Osteoblast (primary cell): ENCODE results near the gene ZNF521. TPM values are rescaled to one million over a fixed set of nuclear protein-coding genes. Genes with fewer than 3 reads are reported as not detected.
A peak's percentile ranks its signal among the peaks of the same experiment; 100 is the strongest.

ENCODE experiments used
- DNase-seq: peaks from one replicate; pipeline ENCODE4 v3.0.0; 2011; ENCODE audit warnings: low spot score, mixed read lengths; ENCODE audit not compliant: insufficient read length; ENCODE audit errors: missing footprints
- H2AFZ ChIP-seq: 2 replicates; pipeline ENCODE4 v1.6.0; 2011; ENCODE audit warnings: mild to moderate bottlenecking, low read length
- H3K27ac ChIP-seq: 2 replicates; pipeline ENCODE4 v1.5.1; 2011; ENCODE audit warnings: mild to moderate bottlenecking, low read depth, low read length, moderate library complexity
- H3K27me3 ChIP-seq: 2 replicates; pipeline ENCODE4 v1.6.0; 2012; ENCODE audit warnings: mild to moderate bottlenecking, control low read depth, inconsistent platforms, low read length, moderate library complexity; ENCODE audit not compliant: insufficient read depth
- H3K36me3 ChIP-seq: 2 replicates; pipeline ENCODE4 v1.5.1; 2011; ENCODE audit warnings: mild to moderate bottlenecking, low read length, control low read depth, moderate library complexity; ENCODE audit not compliant: insufficient read depth
- H3K4me1 ChIP-seq: 2 replicates; pipeline ENCODE4 v1.5.1; 2011; ENCODE audit warnings: mild to moderate bottlenecking, low read length, control low read depth, moderate library complexity; ENCODE audit not compliant: insufficient read depth
- H3K4me2 ChIP-seq: 2 replicates; pipeline ENCODE4 v1.6.0; 2011; ENCODE audit warnings: mild to moderate bottlenecking, low read length; ENCODE audit not compliant: insufficient read depth
- H3K4me3 ChIP-seq: fragments of 200-600 bp; sonication (generic); 3 replicates; pipeline ENCODE4 v1.5.1; 2012; ENCODE audit warnings: mild to moderate bottlenecking, low read length, inconsistent platforms; ENCODE audit not compliant: insufficient read depth
- H3K79me2 ChIP-seq: 2 replicates; pipeline ENCODE4 v1.6.0; 2012; ENCODE audit warnings: mild to moderate bottlenecking, low read length, control low read depth, inconsistent platforms; ENCODE audit not compliant: insufficient read depth
- H3K9me3 ChIP-seq: 2 replicates; pipeline ENCODE4 v1.5.1; 2011; ENCODE audit warnings: low read depth, low read length, control low read depth
- H4K20me1 ChIP-seq: 2 replicates; pipeline ENCODE4 v1.6.0; 2012; ENCODE audit warnings: mild to moderate bottlenecking, low read length, control low read depth; ENCODE audit not compliant: insufficient read depth
- total RNA-seq: library from RNA; depleted of rRNA; stranded (reverse); fragments of >200 nt; gene quantifications from 2 replicates; pipeline ENCODE4 v1.2.3, GENCODE V29; 2012
- TF ChIP-seq, protein P1 (sequence below): IDR thresholded peaks from 2 replicates; pipeline ENCODE4 v1.5.1; 2011; ENCODE audit warnings: mild to moderate bottlenecking, low read depth, low read length, moderate library complexity; ENCODE audit errors: extremely low read depth

The ZNF521 gene
- total RNA-seq, 1 donor, result 27.5 TPM

DNA sequence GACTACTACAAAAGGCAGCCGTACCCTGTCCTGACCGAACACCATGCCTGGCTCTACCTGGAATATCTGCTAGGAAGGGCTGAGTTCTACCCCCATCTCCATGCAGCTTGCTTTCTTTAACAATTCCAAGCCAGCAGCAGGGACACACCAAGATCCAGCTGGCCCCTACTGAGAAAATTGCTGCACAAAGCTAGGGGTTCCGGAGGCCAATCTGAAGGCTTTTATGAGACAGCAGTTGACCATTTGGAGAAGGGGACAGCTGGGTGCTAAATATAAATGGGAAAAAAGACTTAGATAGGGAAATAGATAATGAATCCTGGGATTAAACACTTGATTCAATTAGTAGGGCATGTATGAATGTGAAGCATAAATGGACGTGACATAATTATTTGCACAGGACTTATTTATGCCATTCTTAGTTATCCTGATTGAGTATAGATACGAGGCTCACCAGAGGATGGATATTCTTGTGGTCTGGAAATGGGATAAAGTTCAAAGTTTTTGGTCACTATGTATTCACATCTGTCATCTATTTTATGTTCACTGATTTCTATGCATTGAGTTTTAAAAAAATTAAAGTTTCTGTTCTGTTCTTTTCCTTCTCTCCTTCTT is 204.0 kb downstream of the ZNF521 start:
- Histone ChIP-seq H3K79me2 (no peaks in the 10 kb centered on the region), H3K27me3 (no peaks in the 10 kb centered on the region), H3K4me1 (no peaks in the 10 kb centered on the region), H2AFZ (no peak overlapping the region), H3K36me3 (no peaks in the 10 kb centered on the region), H3K9me3 (no peaks in the 10 kb centered on the region), H4K20me1 (no peaks in the 10 kb centered on the region), H3K27ac (no peak overlapping the region), H3K4me2 (no peak overlapping the region), H3K4me3 (no peak overlapping the region)
- TF ChIP-seq, protein P1, sequence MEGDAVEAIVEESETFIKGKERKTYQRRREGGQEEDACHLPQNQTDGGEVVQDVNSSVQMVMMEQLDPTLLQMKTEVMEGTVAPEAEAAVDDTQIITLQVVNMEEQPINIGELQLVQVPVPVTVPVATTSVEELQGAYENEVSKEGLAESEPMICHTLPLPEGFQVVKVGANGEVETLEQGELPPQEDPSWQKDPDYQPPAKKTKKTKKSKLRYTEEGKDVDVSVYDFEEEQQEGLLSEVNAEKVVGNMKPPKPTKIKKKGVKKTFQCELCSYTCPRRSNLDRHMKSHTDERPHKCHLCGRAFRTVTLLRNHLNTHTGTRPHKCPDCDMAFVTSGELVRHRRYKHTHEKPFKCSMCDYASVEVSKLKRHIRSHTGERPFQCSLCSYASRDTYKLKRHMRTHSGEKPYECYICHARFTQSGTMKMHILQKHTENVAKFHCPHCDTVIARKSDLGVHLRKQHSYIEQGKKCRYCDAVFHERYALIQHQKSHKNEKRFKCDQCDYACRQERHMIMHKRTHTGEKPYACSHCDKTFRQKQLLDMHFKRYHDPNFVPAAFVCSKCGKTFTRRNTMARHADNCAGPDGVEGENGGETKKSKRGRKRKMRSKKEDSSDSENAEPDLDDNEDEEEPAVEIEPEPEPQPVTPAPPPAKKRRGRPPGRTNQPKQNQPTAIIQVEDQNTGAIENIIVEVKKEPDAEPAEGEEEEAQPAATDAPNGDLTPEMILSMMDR, result no peak
- no peak for DNase-seq

DNA sequence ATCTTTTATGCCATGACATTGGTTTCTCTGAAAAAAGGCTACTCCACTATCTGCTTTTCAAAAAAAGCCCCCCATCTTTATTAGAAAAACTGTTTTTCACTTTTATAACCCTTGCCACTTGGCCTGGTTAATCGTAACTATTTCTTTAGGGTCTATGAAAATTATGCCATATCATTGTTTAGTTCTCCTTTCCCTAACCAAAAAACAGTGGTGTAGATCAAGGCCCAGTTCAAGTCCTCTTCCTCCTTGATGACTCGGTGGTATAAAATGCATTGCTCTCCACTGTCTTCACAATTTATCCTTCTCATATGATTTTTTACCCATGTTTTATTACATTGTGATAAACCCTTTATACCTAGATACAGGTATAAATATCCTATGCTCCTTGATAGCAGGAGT is 205.5 kb downstream of the ZNF521 start:
- Histone ChIP-seq H3K27ac (no peak overlapping the region), H3K9me3 (no peaks in the 10 kb centered on the region), H3K27me3 (no peaks in the 10 kb centered on the region), H3K4me3 (no peak overlapping the region), H3K4me1 (no peaks in the 10 kb centered on the region), H3K79me2 (no peaks in the 10 kb centered on the region), H4K20me1 (no peaks in the 10 kb centered on the region), H3K36me3 (no peaks in the 10 kb centered on the region), H3K4me2 (no peak overlapping the region), H2AFZ (no peak overlapping the region)
- TF ChIP-seq, protein P1, result no peak
- DNase-seq, result no peak

DNA sequence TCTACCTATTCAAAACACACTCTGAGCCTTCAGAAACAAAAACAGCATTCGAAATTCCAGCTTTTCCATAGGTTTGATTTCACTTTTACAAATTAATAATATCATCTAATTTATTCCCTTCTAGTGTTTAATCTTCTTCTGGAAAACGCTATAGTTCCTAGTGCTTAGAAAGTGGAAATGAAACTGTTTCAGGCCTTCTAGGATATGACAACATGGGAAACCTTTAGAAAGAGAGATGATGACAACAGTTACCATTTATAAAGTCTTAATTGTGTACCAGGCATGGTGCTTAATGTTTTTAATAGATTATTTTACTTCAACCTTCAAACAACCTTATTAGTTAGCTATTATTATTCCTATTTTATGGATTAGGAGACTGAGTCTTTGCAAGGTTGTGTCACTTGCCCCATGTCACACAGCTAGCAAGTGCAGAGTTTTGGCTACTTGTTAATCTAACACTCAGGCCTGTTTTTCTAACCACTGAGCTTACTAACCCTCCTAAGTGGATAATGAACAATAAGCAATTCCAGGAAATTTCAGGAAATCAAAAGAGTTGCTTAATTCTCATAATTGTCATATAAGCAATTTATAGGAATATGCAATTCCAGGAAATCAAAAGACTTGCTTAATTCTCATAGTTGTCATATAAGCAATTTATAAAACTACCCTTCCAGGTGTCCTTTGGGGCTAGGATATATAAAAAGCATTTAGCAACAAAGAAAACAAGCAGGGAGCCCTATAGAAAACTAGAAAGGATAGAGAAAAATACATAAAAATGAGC is 206.0 kb downstream of the ZNF521 start:
- TF ChIP-seq, protein P1, result no peak
- no peak for DNase-seq
- no peaks in the 10 kb centered on the region for H3K27me3 ChIP-seq
- no peaks in the 10 kb centered on the region for H4K20me1 ChIP-seq
- H3K9me3 ChIP-seq, result no peaks in the 10 kb centered on the region
- H3K79me2 ChIP-seq, result no peaks in the 10 kb centered on the region
- H3K27ac ChIP-seq, result no peak overlapping the region
- H3K4me1 ChIP-seq, result no peaks in the 10 kb centered on the region
- no peak overlapping the region for H3K4me2 ChIP-seq
- H2AFZ ChIP-seq, result no peak overlapping the region
- H3K36me3 ChIP-seq, result no peaks in the 10 kb centered on the region
- H3K4me3 ChIP-seq, result no peak overlapping the region

DNA sequence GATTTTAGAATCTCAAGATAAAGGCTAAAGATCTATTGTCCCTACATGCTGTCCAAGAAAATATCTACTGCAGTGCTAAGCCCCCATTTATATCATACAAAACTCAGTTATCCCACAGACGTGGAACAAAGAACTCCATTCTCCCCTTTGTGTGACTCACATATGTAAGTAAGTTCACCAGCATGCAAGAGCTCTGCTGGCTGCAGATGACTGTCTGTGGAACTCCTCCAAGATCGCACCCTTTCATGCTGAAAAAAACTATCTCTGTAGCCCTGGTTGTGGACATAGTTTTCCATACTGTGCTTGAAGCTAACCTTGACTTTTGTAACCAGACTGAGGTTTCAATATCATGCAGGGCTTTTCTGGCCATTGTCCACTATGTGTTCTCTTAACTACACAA is 207.1 kb downstream of the ZNF521 start:
- no peaks in the 10 kb centered on the region for H4K20me1 ChIP-seq

More for the DNA sequence above, 207.1 kb downstream of the ZNF521 start:
- no peaks in the 10 kb centered on the region for H3K79me2 ChIP-seq
- no peak overlapping the region for H3K4me3 ChIP-seq
- H3K9me3 ChIP-seq, result no peaks in the 10 kb centered on the region
- H3K4me1 ChIP-seq, result no peaks in the 10 kb centered on the region
- no peaks in the 10 kb centered on the region for H3K36me3 ChIP-seq
- no peak overlapping the region for H3K27ac ChIP-seq
- no peak for DNase-seq
- H2AFZ ChIP-seq, result peak overlapping the region; percentile 41
- peak overlapping the region; percentile 12 for H3K4me2 ChIP-seq
- TF ChIP-seq, protein P1, result no peak
- no peaks in the 10 kb centered on the region for H3K27me3 ChIP-seq
